WTC11 (cell line): ENCODE measurements around the gene TRMU.

Experiments used
- CREB1 ChIP-seq: sonication (generic); formaldehyde crosslinking; IDR thresholded peaks from 2 replicates; pipeline ENCODE4 v1.8.0; 2023; ENCODE audit warnings: mild to moderate bottlenecking, missing genetic modification reagents
- GTF2I ChIP-seq: fragments of 250-450 bp; sonication (Bioruptor Pico); conservative IDR thresholded peaks from 2 replicates; pipeline ENCODE4 v1.4.0; 2021; ENCODE audit warnings: mild to moderate bottlenecking
- NR1H2 ChIP-seq: sonication (generic); formaldehyde crosslinking; IDR thresholded peaks from 2 replicates; pipeline ENCODE4 v1.9.0; 2021; ENCODE audit warnings: mild to moderate bottlenecking, moderate library complexity, missing genetic modification reagents
- NR2C2 ChIP-seq: sonication (generic); formaldehyde crosslinking; IDR thresholded peaks from 2 replicates; pipeline ENCODE4 v1.8.0; 2022; ENCODE audit warnings: mild to moderate bottlenecking, missing genetic modification reagents
- RORB ChIP-seq: fragments of 250-450 bp; sonication (Bioruptor Pico); IDR thresholded peaks from 2 replicates; pipeline ENCODE4 v1.9.0; 2021; ENCODE audit warnings: mild to moderate bottlenecking
- TF ChIP-seq, protein P1 (sequence below): sonication (generic); formaldehyde crosslinking; IDR thresholded peaks from 2 replicates; pipeline ENCODE4 v1.8.1; 2023; ENCODE audit warnings: mild to moderate bottlenecking, missing genetic modification reagents, borderline replicate concordance
- TF ChIP-seq, protein P2 (sequence below): fragments of 200-600 bp; IDR thresholded peaks from 2 replicates; pipeline ENCODE4 v1.8.0; 2022; ENCODE audit warnings: antibody characterized with exemption
- TF ChIP-seq, protein P3 (sequence below): sonication (generic); formaldehyde crosslinking; IDR thresholded peaks from 2 replicates; pipeline ENCODE4 v1.8.0; 2023; ENCODE audit warnings: missing genetic modification reagents, mild to moderate bottlenecking, borderline replicate concordance

DNA sequence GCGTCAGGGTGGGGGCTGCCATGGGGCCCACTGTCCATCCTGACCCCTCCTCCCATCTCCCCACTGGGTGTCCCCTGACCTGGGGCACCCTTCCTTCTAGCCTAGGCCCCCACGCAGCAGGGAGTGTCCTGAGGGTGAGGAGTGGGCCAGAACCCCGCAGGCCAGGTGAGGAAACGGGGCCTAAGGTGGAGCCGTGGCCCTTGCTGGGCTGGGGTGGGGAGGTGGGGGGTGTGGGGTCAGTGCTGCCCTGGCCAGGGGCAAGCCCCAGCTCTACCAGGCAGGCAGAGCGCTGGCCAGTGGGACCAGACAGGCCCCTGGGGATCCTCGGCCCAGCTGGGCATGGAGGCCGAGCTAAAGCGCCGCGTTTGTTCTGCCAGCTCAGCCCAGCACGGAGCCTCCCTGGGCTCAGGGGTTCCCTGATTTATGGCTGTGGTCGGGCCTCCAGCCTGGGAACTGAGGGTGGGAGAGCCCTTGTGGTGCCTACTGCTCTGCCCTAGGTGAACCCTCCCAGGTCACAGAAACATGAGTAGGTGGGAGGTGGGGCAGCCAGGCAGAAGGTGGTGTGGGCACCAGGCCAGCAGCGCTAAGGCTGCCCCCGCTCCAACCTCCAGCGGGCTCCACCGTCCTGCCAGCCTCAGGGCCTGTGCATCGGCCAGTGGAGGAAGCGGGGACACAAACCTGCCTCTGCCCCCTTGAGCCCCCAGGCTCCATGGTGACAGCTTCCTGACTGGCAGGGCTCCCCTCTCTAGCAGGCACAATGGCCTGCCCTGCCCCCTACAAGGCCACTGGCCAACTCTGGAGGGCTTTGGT, 22.4 kb downstream of the TRMU start:
- TF ChIP-seq, protein P1, sequence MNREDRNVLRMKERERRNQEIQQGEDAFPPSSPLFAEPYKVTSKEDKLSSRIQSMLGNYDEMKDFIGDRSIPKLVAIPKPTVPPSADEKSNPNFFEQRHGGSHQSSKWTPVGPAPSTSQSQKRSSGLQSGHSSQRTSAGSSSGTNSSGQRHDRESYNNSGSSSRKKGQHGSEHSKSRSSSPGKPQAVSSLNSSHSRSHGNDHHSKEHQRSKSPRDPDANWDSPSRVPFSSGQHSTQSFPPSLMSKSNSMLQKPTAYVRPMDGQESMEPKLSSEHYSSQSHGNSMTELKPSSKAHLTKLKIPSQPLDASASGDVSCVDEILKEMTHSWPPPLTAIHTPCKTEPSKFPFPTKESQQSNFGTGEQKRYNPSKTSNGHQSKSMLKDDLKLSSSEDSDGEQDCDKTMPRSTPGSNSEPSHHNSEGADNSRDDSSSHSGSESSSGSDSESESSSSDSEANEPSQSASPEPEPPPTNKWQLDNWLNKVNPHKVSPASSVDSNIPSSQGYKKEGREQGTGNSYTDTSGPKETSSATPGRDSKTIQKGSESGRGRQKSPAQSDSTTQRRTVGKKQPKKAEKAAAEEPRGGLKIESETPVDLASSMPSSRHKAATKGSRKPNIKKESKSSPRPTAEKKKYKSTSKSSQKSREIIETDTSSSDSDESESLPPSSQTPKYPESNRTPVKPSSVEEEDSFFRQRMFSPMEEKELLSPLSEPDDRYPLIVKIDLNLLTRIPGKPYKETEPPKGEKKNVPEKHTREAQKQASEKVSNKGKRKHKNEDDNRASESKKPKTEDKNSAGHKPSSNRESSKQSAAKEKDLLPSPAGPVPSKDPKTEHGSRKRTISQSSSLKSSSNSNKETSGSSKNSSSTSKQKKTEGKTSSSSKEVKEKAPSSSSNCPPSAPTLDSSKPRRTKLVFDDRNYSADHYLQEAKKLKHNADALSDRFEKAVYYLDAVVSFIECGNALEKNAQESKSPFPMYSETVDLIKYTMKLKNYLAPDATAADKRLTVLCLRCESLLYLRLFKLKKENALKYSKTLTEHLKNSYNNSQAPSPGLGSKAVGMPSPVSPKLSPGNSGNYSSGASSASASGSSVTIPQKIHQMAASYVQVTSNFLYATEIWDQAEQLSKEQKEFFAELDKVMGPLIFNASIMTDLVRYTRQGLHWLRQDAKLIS = no peak
- no peak for TF ChIP-seq CREB1 (CRISPR knock-in tag)
- TF ChIP-seq RORB = no peak
- no peak for TF ChIP-seq NR1H2
- TF ChIP-seq, protein P2, sequence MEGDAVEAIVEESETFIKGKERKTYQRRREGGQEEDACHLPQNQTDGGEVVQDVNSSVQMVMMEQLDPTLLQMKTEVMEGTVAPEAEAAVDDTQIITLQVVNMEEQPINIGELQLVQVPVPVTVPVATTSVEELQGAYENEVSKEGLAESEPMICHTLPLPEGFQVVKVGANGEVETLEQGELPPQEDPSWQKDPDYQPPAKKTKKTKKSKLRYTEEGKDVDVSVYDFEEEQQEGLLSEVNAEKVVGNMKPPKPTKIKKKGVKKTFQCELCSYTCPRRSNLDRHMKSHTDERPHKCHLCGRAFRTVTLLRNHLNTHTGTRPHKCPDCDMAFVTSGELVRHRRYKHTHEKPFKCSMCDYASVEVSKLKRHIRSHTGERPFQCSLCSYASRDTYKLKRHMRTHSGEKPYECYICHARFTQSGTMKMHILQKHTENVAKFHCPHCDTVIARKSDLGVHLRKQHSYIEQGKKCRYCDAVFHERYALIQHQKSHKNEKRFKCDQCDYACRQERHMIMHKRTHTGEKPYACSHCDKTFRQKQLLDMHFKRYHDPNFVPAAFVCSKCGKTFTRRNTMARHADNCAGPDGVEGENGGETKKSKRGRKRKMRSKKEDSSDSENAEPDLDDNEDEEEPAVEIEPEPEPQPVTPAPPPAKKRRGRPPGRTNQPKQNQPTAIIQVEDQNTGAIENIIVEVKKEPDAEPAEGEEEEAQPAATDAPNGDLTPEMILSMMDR = no peak
- no peak for TF ChIP-seq GTF2I
- TF ChIP-seq, protein P3, sequence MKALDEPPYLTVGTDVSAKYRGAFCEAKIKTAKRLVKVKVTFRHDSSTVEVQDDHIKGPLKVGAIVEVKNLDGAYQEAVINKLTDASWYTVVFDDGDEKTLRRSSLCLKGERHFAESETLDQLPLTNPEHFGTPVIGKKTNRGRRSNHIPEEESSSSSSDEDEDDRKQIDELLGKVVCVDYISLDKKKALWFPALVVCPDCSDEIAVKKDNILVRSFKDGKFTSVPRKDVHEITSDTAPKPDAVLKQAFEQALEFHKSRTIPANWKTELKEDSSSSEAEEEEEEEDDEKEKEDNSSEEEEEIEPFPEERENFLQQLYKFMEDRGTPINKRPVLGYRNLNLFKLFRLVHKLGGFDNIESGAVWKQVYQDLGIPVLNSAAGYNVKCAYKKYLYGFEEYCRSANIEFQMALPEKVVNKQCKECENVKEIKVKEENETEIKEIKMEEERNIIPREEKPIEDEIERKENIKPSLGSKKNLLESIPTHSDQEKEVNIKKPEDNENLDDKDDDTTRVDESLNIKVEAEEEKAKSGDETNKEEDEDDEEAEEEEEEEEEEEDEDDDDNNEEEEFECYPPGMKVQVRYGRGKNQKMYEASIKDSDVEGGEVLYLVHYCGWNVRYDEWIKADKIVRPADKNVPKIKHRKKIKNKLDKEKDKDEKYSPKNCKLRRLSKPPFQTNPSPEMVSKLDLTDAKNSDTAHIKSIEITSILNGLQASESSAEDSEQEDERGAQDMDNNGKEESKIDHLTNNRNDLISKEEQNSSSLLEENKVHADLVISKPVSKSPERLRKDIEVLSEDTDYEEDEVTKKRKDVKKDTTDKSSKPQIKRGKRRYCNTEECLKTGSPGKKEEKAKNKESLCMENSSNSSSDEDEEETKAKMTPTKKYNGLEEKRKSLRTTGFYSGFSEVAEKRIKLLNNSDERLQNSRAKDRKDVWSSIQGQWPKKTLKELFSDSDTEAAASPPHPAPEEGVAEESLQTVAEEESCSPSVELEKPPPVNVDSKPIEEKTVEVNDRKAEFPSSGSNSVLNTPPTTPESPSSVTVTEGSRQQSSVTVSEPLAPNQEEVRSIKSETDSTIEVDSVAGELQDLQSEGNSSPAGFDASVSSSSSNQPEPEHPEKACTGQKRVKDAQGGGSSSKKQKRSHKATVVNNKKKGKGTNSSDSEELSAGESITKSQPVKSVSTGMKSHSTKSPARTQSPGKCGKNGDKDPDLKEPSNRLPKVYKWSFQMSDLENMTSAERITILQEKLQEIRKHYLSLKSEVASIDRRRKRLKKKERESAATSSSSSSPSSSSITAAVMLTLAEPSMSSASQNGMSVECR (CRISPR knock-in tag) = no peak
- no peak for TF ChIP-seq NR2C2 (CRISPR knock-in tag)
